ENCODE data around the gene ADAM33. TPM values are rescaled to one million over a fixed set of nuclear protein-coding genes. Genes with fewer than 3 reads are reported as not detected.

Gene ADAM33
- total RNA-seq, 1 experiment from 2014 or later, result not detected

- intact Hi-C loops (cut with micrococcal nuclease; ENCODE audit: unreplicated experiment), result no loop called here
These were observed 16.8 kb upstream of the ADAM33 start for GRCh38 chr20:3698591-3699001.

GRCh38 chr20:3697588-3698305 lies 15.9 kb upstream of the ADAM33 start:
- intact Hi-C loops (cut with micrococcal nuclease; ENCODE audit: unreplicated experiment), result no loop called here
- Histone ChIP-seq H3K36me3 (ENCODE audit: low read depth) (no peaks in the 10 kb centered on the region), H2AFZ (no peak overlapping the region), H3K9me3 (ENCODE audit: insufficient read depth, low read depth) (peaks cover 4% of the 10 kb centered on the region; the same call in 1 of the 2 replicates), H3K4me2 (no peak overlapping the region), H3K4me1 (replicated peaks; ENCODE audit: insufficient read depth) (no peaks in the 10 kb centered on the region), H3K4me3 (no peak overlapping the region), H3K79me2 (ENCODE audit: low read depth) (no peaks in the 10 kb centered on the region), H3K9me2 (ENCODE audit: insufficient read depth) (no peaks in the 10 kb centered on the region), H3K27ac (no peak overlapping the region), H3F3A (ENCODE audit: insufficient read depth, low read depth) (no peaks in the 10 kb centered on the region), H4K20me1 (ENCODE audit: insufficient read depth) (no peaks in the 10 kb centered on the region), H3K27me3 (ENCODE audit: insufficient read depth, low read depth) (peaks cover 18% of the 10 kb centered on the region; the same call in 1 of the 2 replicates)
- no TSS peak for BruUV-seq (replicated peaks)
- ChIA-PET POLR2A (ENCODE audit: unreplicated experiment) (interaction anchor here (0.6 kb wide), 1 partner anchor 232 kb away, joined by 3 read pairs; no protein-coding TSS in a partner anchor), CTCF (interaction anchor here (0.6 to 1.0 kb wide), 2 partner anchors 13 to 29 kb away, joined by 4 to 6 read pairs; no protein-coding TSS in a partner anchor)
- no peak for DNase-seq
- TF ChIP-seq CTCF (conservative IDR thresholded peaks at IDR 0.05), result no peak
- no peak for TF ChIP-seq EZH2 (IDR thresholded peaks at IDR 0.05; ENCODE audit: low read depth)

More at GRCh38 chr20:3698591-3699001, 16.8 kb upstream of the ADAM33 start:
- Histone ChIP-seq H3K4me3 (no peak overlapping the region), H3K4me1 (replicated peaks; ENCODE audit: insufficient read depth) (no peaks in the 10 kb centered on the region), H3K27ac (no peak overlapping the region), H3K79me2 (ENCODE audit: low read depth) (no peaks in the 10 kb centered on the region), H3K27me3 (ENCODE audit: insufficient read depth, low read depth) (peaks cover 18% of the 10 kb centered on the region; the same call in 1 of the 2 replicates), H3F3A (ENCODE audit: insufficient read depth, low read depth) (no peaks in the 10 kb centered on the region), H3K9me2 (ENCODE audit: insufficient read depth) (no peaks in the 10 kb centered on the region), H4K20me1 (ENCODE audit: insufficient read depth) (no peaks in the 10 kb centered on the region), H3K9me3 (ENCODE audit: insufficient read depth, low read depth) (peaks cover 4% of the 10 kb centered on the region; the same call in 1 of the 2 replicates), H3K4me2 (no peak overlapping the region), H3K36me3 (ENCODE audit: low read depth) (no peaks in the 10 kb centered on the region), H2AFZ (no peak overlapping the region)
- POLR2A ChIA-PET (ENCODE audit: unreplicated experiment), result no interaction called here
- TF ChIP-seq CTCF (conservative IDR thresholded peaks at IDR 0.05), result no peak
- no peak for TF ChIP-seq EZH2 (IDR thresholded peaks at IDR 0.05; ENCODE audit: low read depth)
- CTCF ChIA-PET, result no interaction called here
- DNase-seq, result no peak
- BruUV-seq (replicated peaks), result no TSS peak

GRCh38 chr20:3696745-3697587 lies 15.2 kb upstream of the ADAM33 start:
- intact Hi-C loops (cut with micrococcal nuclease; ENCODE audit: unreplicated experiment), result no loop called here
- Histone ChIP-seq H3K79me2 (ENCODE audit: low read depth) (no peaks in the 10 kb centered on the region), H3K4me3 (no peak overlapping the region), H3K36me3 (ENCODE audit: low read depth) (no peaks in the 10 kb centered on the region), H3K9me3 (ENCODE audit: insufficient read depth, low read depth) (peaks cover 4% of the 10 kb centered on the region; the same call in 1 of the 2 replicates), H3F3A (ENCODE audit: insufficient read depth, low read depth) (no peaks in the 10 kb centered on the region), H2AFZ (no peak overlapping the region), H3K9me2 (ENCODE audit: insufficient read depth) (no peaks in the 10 kb centered on the region), H3K27ac (no peak overlapping the region), H4K20me1 (ENCODE audit: insufficient read depth) (no peaks in the 10 kb centered on the region), H3K4me2 (no peak overlapping the region), H3K27me3 (ENCODE audit: insufficient read depth, low read depth) (peaks cover 21% of the 10 kb centered on the region; the same call in 1 of the 2 replicates), H3K4me1 (replicated peaks; ENCODE audit: insufficient read depth) (no peaks in the 10 kb centered on the region)
- no TSS peak for BruUV-seq (replicated peaks)
- no peak for DNase-seq
- ChIA-PET POLR2A (ENCODE audit: unreplicated experiment) (no interaction called here), CTCF (interaction anchor here (0.6 to 1.0 kb wide), 2 partner anchors 14 to 30 kb away, joined by 4 to 6 read pairs; no protein-coding TSS in a partner anchor)
- no peak for TF ChIP-seq CTCF (conservative IDR thresholded peaks at IDR 0.05)
- TF ChIP-seq EZH2 (IDR thresholded peaks at IDR 0.05; ENCODE audit: low read depth), result no peak
